ENCODE data around the gene CENPT. TPM values are rescaled to one million over a fixed set of nuclear protein-coding genes. Genes with fewer than 3 reads are reported as not detected.

The CENPT gene
- total and polyA plus RNA-seq, 2 of the 13 experiments (the other 11 are each of a cell fraction or from before 2014, with no cell fraction given), result 40.9 to 43.3 TPM

GRCh38 chr16:67833415-67834241 is 13.9 kb downstream of the CENPT start (continued):
- TF ChIP-seq CAMTA2 (CRISPR knock-in tag; IDR thresholded peaks at IDR 0.05; ENCODE audit: borderline replicate concordance) (no peak), PHF20 (CRISPR knock-in tag; IDR thresholded peaks at IDR 0.05) (peak; percentile 85), ZBTB1 (CRISPR knock-in tag; IDR thresholded peaks at IDR 0.05; ENCODE audit: borderline replicate concordance) (no peak), KAT7 (CRISPR knock-in tag; IDR thresholded peaks at IDR 0.05; ENCODE audit: borderline replicate concordance) (peak; percentile 86; the same call in 1 of the 2 replicates), IRF2 (CRISPR knock-in tag; IDR thresholded peaks at IDR 0.05) (peak; percentile 97), ETV5 (CRISPR knock-in tag; IDR thresholded peaks at IDR 0.05; ENCODE audit: borderline replicate concordance) (peak; percentile 80), NBN (conservative IDR thresholded peaks at IDR 0.05) (no peak), RXRB (CRISPR knock-in tag; IDR thresholded peaks at IDR 0.05; ENCODE audit: borderline replicate concordance) (no peak; the same call in none of the 2 replicates), ERF (CRISPR knock-in tag; IDR thresholded peaks at IDR 0.05) (peak; percentile 87; the same call in 1 of the 2 replicates), SRSF1 (optimal IDR thresholded peaks at IDR 0.05; ENCODE audit: low read depth, low read length) (no peak), ZHX1 (CRISPR knock-in tag; IDR thresholded peaks at IDR 0.05; ENCODE audit: low read depth) (peak; percentile 50; the same call in 1 of the 2 replicates), NR2F1 (CRISPR knock-in tag; IDR thresholded peaks at IDR 0.05) (no peak), THAP8 (CRISPR knock-in tag; IDR thresholded peaks at IDR 0.05; ENCODE audit: borderline replicate concordance) (peak; percentile 70; the same call in 1 of the 2 replicates), ZNF496 (CRISPR knock-in tag; IDR thresholded peaks at IDR 0.05; ENCODE audit: insufficient replicate concordance) (no peak), HES4 (CRISPR knock-in tag; IDR thresholded peaks at IDR 0.05; ENCODE audit: borderline replicate concordance) (peak; percentile 71; the same call in 1 of the 2 replicates), NCOA5 (CRISPR knock-in tag; IDR thresholded peaks at IDR 0.05) (no peak), FLYWCH1 (CRISPR knock-in tag; IDR thresholded peaks at IDR 0.05) (no peak), GPN1 (CRISPR knock-in tag; IDR thresholded peaks at IDR 0.05; ENCODE audit: borderline replicate concordance) (no peak), HOXA3 (CRISPR knock-in tag; IDR thresholded peaks at IDR 0.05) (peak; percentile 96), CREBL2 (CRISPR knock-in tag; IDR thresholded peaks at IDR 0.05; ENCODE audit: borderline replicate concordance) (no peak), TEAD2 (CRISPR knock-in tag; IDR thresholded peaks at IDR 0.05) (0 out of 2 replicates have a peak, but pooled peaks have one; percentile 27), ZNF772 (CRISPR knock-in tag; IDR thresholded peaks at IDR 0.05) (peak; percentile 87; the same call in 1 of the 2 replicates), SETDB1 (CRISPR knock-in tag; IDR thresholded peaks at IDR 0.05; ENCODE audit: borderline replicate concordance) (no peak), ZNF614 (CRISPR knock-in tag; IDR thresholded peaks at IDR 0.05; ENCODE audit: borderline replicate concordance) (peak; percentile 96; the same call in 1 of the 2 replicates)
